Liver (tissue), 3 donors: ENCODE measurements around the gene VIPR2.

Source experiments
- GABPA ChIP-seq, 2 donors: IDR thresholded peaks in 1 of 2; conservative IDR thresholded peaks in 1 of 2; 2 replicates each; pipeline ENCODE4 v1.6.1; 2016; ENCODE audit warnings: antibody characterized with exemption in 2 of 2, mild to moderate bottlenecking in 1 of 2, moderate library complexity in 1 of 2
- HNF4A ChIP-seq, 2 donors: conservative IDR thresholded peaks; 2 replicates each; pipeline ENCODE4 v1.6.1; 2016; ENCODE audit warnings: antibody characterized with exemption in 2 of 2, mild to moderate bottlenecking in 2 of 2
- RAD21 ChIP-seq, 2 donors: IDR thresholded peaks; 2 replicates each; pipeline ENCODE4 v1.6.1; 2016; ENCODE audit warnings: antibody characterized with exemption in 2 of 2, mild to moderate bottlenecking in 2 of 2
- SP1 ChIP-seq: IDR thresholded peaks from 2 replicates; pipeline ENCODE4 v1.6.1; 2018; ENCODE audit warnings: antibody characterized with exemption, mild to moderate bottlenecking
- TAF1 ChIP-seq: conservative IDR thresholded peaks from 2 replicates; pipeline ENCODE4 v1.6.1; 2016; ENCODE audit warnings: antibody characterized with exemption, mild to moderate bottlenecking
- TF ChIP-seq, protein P1 (sequence below): fragments of 150-350 bp; IDR thresholded peaks from 2 replicates; pipeline ENCODE4 v1.5.1; 2017; ENCODE audit warnings: improper control_type of control experiment, low read depth, low read length; ENCODE audit not compliant: missing input control
- TF ChIP-seq, protein P2 (sequence below): IDR thresholded peaks from 2 replicates; pipeline ENCODE4 v1.6.1; 2016; ENCODE audit warnings: antibody characterized with exemption
- TF ChIP-seq, protein P3 (sequence below): IDR thresholded peaks from 2 replicates; pipeline ENCODE4 v1.6.1; 2016; ENCODE audit warnings: antibody characterized with exemption
- donor health status: healthy.
- donor health status: healthy.

DNA sequence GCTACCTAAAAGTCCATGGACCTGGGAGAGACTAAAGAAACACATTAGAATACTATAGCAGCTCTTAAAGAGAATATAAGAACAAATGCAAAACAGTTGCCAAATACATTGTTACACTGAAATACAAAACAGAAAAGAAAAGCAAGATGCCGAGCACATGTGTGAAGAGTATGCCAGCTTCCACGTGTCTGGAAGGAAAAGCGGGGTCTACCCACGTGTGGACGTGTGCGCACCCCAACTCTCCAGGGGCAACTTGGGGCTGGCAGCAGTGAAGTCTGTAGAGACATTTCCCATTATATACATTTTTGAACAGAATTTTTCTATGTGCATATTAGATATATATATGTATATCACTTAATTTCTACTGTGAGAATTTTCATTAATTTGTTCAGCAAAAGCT lies 6.2 kb downstream of the VIPR2 start:
- no peak for TF ChIP-seq GABPA (IDR thresholded peaks at IDR 0.05 in 1 of 2, conservative IDR thresholded peaks at IDR 0.05 in 1 of 2)
- TF ChIP-seq SP1: no peak
- no peak for TF ChIP-seq TAF1
- TF ChIP-seq HNF4A (conservative IDR thresholded peaks at IDR 0.05): no peak
- TF ChIP-seq, protein P1, sequence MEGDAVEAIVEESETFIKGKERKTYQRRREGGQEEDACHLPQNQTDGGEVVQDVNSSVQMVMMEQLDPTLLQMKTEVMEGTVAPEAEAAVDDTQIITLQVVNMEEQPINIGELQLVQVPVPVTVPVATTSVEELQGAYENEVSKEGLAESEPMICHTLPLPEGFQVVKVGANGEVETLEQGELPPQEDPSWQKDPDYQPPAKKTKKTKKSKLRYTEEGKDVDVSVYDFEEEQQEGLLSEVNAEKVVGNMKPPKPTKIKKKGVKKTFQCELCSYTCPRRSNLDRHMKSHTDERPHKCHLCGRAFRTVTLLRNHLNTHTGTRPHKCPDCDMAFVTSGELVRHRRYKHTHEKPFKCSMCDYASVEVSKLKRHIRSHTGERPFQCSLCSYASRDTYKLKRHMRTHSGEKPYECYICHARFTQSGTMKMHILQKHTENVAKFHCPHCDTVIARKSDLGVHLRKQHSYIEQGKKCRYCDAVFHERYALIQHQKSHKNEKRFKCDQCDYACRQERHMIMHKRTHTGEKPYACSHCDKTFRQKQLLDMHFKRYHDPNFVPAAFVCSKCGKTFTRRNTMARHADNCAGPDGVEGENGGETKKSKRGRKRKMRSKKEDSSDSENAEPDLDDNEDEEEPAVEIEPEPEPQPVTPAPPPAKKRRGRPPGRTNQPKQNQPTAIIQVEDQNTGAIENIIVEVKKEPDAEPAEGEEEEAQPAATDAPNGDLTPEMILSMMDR: no peak
- TF ChIP-seq RAD21 (IDR thresholded peaks at IDR 0.05): no peak
- TF ChIP-seq, protein P2, sequence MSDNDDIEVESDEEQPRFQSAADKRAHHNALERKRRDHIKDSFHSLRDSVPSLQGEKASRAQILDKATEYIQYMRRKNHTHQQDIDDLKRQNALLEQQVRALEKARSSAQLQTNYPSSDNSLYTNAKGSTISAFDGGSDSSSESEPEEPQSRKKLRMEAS: no peak
- TF ChIP-seq, protein P3, sequence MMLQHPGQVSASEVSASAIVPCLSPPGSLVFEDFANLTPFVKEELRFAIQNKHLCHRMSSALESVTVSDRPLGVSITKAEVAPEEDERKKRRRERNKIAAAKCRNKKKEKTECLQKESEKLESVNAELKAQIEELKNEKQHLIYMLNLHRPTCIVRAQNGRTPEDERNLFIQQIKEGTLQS: no peak
